ENCODE data around the gene NUCB2.

NUCB2 gene

GRCh38 chr11:17250561-17251350 lies 25.8 kb upstream of the NUCB2 start:
- Histone ChIP-seq H3K4me1 (no peaks in the 10 kb centered on the region), H3K9ac (no peak overlapping the region), H3K9me3 (ENCODE audit: control insufficient read depth, low read length) (no peaks in the 10 kb centered on the region), H2AFZ (no peak overlapping the region), H3K4me3 (ENCODE audit: low read depth, low read length) (no peak overlapping the region), H3K4me2 (ENCODE audit: low read length) (no peak overlapping the region), H3K27me3 (ENCODE audit: control insufficient read depth, insufficient read depth, low read length) (no peaks in the 10 kb centered on the region), H3K36me3 (ENCODE audit: control insufficient read depth, insufficient read depth, low read length) (no peaks in the 10 kb centered on the region), H3K27ac (no peak overlapping the region), H3K79me2 (no peaks in the 10 kb centered on the region)
- TF ChIP-seq CTCF (IDR thresholded peaks at IDR 0.05), result no peak

GRCh38 chr11:17252704-17253103 lies 23.8 kb upstream of the NUCB2 start:
- H3K27me3 ChIP-seq (ENCODE audit: control insufficient read depth, insufficient read depth, low read length), result no peaks in the 10 kb centered on the region
- no peaks in the 10 kb centered on the region for H3K36me3 ChIP-seq (ENCODE audit: control insufficient read depth, insufficient read depth, low read length)
- H3K9me3 ChIP-seq (ENCODE audit: control insufficient read depth, low read length), result no peaks in the 10 kb centered on the region
- H3K9ac ChIP-seq, result no peak overlapping the region
- no peak overlapping the region for H3K4me3 ChIP-seq (ENCODE audit: low read depth, low read length)
- no peak overlapping the region for H3K27ac ChIP-seq
- TF ChIP-seq CTCF (IDR thresholded peaks at IDR 0.05), result no peak
- H2AFZ ChIP-seq, result no peak overlapping the region
- H3K79me2 ChIP-seq, result no peaks in the 10 kb centered on the region
- H3K4me1 ChIP-seq, result no peaks in the 10 kb centered on the region
- H3K4me2 ChIP-seq (ENCODE audit: low read length), result no peak overlapping the region

- Histone ChIP-seq H3K9me3 (ENCODE audit: control insufficient read depth, low read length) (no peaks in the 10 kb centered on the region), H2AFZ (no peak overlapping the region), H3K4me2 (ENCODE audit: low read length) (no peak overlapping the region), H3K79me2 (no peaks in the 10 kb centered on the region), H3K27me3 (ENCODE audit: control insufficient read depth, insufficient read depth, low read length) (no peaks in the 10 kb centered on the region), H3K4me3 (ENCODE audit: low read depth, low read length) (no peak overlapping the region), H3K4me1 (no peaks in the 10 kb centered on the region), H3K36me3 (ENCODE audit: control insufficient read depth, insufficient read depth, low read length) (no peaks in the 10 kb centered on the region), H3K9ac (no peak overlapping the region), H3K27ac (no peak overlapping the region)
- TF ChIP-seq CTCF (IDR thresholded peaks at IDR 0.05), result no peak
Observed at GRCh38 chr11:17256512-17256911, 20.0 kb upstream of the NUCB2 start.

GRCh38 chr11:17257196-17257595 lies 19.3 kb upstream of the NUCB2 start:
- no peaks in the 10 kb centered on the region for H3K36me3 ChIP-seq (ENCODE audit: control insufficient read depth, insufficient read depth, low read length)
- no peaks in the 10 kb centered on the region for H3K79me2 ChIP-seq
- no peaks in the 10 kb centered on the region for H3K27me3 ChIP-seq (ENCODE audit: control insufficient read depth, insufficient read depth, low read length)
- H3K9ac ChIP-seq, result no peak overlapping the region
- H2AFZ ChIP-seq, result no peak overlapping the region
- no peak for TF ChIP-seq CTCF (IDR thresholded peaks at IDR 0.05)
- no peak overlapping the region for H3K4me3 ChIP-seq (ENCODE audit: low read depth, low read length)
- no peak overlapping the region for H3K27ac ChIP-seq
- no peak overlapping the region for H3K4me2 ChIP-seq (ENCODE audit: low read length)
- H3K4me1 ChIP-seq, result no peaks in the 10 kb centered on the region
- H3K9me3 ChIP-seq (ENCODE audit: control insufficient read depth, low read length), result no peaks in the 10 kb centered on the region

- Histone ChIP-seq H3K27me3 (ENCODE audit: control insufficient read depth, insufficient read depth, low read length) (no peaks in the 10 kb centered on the region), H3K9me3 (ENCODE audit: control insufficient read depth, low read length) (no peaks in the 10 kb centered on the region), H3K79me2 (no peaks in the 10 kb centered on the region), H3K4me2 (ENCODE audit: low read length) (no peak overlapping the region), H3K36me3 (ENCODE audit: control insufficient read depth, insufficient read depth, low read length) (no peaks in the 10 kb centered on the region), H3K4me3 (ENCODE audit: low read depth, low read length) (no peak overlapping the region), H3K27ac (no peak overlapping the region), H3K4me1 (no peaks in the 10 kb centered on the region), H2AFZ (no peak overlapping the region), H3K9ac (no peak overlapping the region)
- no peak for TF ChIP-seq CTCF (IDR thresholded peaks at IDR 0.05)
Observed at GRCh38 chr11:17258670-17259069, 17.9 kb upstream of the NUCB2 start.

All from parathyroid adenoma (tissue), 2 donors.